GM19452 (cell line): ENCODE results near the gene TACR3.
"Not testable (repeated sequence)": the region's sequence is repeated elsewhere in the genome, so short reads cannot be mapped to it uniquely, and the experiment has no call there.

Experiments used
- ATAC-seq: cut with Tn5 transposase; IDR thresholded peaks from one replicate; pipeline ENCODE4 v1.9.1; 2021; ENCODE audit not compliant: unreplicated experiment

Gene TACR3

DNA sequence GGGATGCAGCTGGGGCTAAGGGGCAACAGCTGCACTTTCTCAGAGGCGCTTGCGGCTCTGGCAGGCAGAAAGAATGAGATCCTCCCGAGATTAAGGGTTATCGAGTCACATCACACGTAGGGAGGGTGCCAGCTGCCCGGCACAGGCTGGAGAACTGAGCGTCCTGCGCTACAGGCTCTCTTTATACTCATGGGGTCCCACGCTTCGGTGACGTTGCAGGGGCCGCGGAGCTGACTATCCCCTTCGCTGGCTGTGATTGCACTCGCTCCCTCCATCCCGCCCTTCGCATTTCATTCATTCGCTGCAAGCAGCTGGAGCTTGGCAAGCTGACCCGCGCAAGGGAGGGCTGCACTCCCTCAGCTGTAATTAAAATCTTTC lies at the start of gene TACR3:
TACR3 (minus strand) TSS at position 156 of the 378 bp plus-strand sequence. CDS start 310 bp downstream, outside the sequence.
- no peak for ATAC-seq

DNA sequence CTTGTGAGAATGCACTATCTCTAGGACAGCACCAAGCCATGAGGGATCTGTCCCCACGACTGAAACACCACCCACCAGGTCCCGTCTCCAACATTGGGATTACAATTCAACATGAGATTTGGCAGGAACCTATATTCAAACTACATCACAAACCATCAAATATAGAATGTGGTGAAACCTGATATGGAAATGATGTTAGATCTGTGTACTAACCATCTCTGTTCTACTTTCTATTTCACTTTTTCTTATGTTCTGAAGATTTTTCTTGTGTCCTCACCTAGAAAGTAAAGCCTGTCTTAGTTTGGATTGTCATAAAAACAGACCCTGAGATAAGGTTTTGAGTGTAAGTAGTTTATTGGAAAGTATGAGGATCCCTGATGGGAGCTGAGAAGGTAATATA lies 37.8 kb upstream of the TACR3 start:
- ATAC-seq = no peak

DNA sequence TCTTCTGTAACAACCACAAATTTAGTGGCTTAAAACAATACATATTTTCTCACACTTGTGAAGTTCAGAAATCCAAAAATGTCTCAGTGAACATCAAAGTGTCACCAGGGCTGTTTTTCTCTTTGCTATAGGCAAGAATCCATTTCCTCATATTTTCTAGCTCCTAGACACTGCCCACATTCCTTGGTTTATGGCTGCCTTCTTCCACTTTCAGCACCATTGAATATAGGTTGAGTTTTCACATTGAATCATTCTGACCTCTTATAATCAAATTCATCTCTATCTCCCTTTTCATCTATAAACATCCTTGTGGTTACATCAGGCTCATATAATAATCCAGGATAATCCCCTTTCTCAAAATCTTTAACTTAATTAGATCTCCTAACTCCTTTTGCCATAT lies 37.0 kb upstream of the TACR3 start:
- no peak for ATAC-seq

DNA sequence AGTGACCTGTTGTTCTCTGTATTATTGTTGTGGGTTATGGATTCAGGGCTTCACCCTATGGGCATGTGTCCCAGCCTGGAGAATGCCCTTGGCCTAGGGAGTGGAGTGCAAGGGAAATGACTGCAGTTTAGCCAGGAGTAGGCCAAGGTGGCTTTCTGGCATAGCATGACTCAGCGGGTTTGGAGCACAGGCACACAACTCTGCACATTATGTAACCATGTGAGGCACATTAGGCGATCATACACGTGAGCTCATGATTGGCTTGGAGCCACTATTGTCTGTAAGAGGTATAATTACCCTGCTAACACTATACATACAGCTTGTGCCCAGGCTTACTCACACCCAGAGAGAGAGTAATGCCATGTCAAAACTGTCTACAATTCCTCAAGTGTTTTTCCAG lies 35.1 kb upstream of the TACR3 start:
- no peak for ATAC-seq

DNA sequence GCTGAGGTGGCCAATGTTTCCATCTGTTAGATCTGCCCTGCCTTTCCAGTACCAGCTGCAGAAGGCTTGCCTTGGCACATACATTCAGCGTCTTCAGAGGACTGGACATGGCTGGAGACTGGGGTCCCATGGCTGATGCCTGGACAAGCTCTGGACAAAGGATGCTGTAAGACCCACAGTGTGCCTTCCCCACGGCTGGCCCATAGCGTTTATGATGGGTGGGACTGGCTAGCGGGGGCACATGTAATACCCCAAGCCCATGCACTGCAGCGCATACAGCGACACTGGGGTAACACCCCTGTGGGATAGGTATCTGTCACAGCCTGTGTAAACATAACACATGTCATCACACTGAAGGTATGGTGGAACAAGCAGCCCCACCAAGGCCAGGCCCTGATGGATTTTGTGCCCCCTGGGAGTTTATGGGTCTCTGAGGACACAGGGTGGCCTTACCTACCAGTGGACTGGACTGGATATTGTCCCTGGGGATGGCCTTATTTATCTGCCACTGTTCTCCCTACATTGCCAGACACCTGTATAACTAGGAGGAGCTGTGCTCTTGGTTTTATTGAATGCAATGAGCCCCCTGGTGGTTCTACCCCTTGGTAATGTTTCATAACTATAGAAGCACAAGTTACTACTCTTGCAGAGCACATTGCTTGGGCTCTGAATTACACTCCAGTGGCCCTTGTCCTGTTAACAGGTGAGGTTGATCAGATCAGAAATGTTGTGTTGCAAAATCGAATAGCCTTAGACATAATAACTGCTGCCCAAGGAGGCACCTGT lies 34.3 kb upstream of the TACR3 start:
- ATAC-seq = no peak

DNA sequence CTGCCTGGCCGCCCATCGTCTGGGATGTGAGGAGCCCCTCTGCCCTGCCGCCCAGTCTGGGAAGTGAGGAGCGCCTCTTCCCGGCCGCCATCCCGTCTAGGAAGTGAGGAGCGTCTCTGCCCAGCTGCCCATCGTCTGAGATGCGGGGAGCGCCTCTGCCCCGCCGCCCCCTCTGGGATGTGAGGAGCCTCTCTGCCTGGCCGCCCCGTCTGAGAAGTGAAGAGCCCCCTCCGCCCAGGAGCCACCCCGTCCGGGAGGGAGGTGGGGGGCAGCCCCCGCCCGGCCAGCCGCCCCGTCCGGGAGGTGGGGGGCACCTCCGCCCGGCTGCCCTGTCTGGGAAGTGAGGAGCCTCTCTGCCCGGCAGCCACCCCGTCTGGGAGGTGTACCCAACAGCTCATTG lies 3.4 kb upstream of the TACR3 start:
- not testable (repeated sequence) for ATAC-seq

DNA sequence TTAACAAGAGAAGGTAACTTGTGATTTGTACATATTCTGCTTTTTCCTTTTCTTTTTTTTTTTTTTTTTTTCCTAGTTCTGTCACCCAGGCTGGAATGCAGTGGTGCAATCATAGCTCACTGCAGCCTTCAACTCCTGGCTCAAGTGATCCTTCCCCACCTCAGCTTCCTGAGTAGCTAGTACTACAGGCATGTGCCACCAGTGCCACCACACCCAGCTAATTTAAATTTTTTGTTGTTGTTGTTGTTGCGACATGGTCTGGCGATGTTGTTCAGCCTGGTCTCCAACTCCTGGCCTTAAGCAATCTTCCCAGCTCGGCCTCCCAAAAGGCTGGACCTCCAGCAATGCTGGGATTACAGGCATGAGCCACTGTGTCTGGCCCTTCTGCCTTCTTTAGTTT lies 1.5 kb upstream of the TACR3 start:
- ATAC-seq = no peak

DNA sequence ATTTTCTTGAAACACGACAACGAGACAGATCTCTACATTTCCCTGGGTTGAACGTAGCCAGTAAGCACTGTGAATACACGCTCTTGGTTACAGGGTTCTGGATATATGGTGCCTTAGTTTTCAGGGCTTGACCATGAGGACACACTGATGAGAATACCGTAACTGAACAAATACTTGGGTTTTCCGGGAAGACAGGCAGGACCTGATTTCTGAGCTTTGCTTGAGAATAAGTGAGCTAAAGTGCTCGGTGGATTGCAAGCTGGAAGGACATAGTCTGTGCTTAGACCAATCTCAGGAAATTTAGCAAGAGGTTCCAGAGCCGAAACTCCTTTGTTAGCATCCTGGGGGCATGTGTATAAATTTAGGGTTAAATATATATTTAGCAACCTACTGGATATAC lies 876 bp upstream of the TACR3 start:
- ATAC-seq = no peak

DNA sequence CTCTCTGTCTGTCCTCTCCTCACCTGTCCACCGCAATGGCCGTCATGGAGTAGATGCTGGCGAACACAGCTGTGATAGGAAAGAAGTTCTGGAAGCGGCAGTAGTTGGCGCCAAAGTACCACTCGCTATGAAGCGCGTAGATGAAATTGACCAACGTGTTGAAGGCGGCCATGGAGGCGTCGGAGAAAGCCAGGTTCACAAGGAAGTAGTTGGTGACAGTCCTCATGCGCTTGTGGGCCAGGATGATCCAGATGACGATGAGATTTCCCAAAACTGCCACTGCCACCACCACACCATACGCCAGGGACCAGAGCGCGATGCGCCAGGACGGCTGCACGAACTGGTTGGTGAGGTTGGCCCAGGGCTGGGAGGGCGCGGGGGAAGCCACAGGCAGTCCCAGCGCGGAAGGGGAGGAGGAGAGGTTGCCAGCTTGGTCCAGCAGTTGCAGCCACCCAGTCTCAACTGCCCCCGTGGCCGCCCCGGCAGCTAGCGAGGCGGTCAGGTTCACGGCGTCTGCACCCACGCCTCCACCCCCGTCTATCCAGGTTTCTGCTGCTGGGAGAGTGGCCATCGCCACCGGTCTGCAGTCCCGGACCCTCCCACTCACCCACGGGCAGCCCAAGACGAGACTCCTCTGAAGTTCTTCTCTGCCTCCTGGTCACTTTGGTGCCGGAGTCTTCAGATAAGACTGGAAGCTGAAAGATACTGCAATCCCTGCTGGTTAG lies 518 bp downstream of the TACR3 start:
- ATAC-seq = no peak

- no peak for ATAC-seq
Measured at GRCh38 chr4:103692615-103693014, 27.2 kb downstream of the TACR3 start.

DNA sequence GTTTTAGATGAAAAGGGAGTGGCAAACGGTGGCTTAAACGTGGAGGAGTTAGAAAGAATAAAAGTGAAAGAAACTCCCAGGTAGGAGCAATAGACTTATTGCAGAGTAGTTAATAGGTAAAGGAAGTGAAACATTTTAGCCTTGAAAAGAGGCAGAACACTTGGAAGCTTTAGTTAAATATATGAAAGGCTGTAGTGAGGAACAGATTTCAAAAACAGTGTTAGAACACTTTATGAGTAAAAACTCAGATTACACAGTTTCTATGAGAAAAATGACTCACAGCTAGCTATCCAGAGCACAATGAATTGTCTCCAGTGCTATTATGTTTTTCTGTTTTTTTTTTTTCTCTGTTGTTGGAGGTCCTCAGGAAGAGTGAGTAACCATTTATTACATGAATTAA lies 45.8 kb downstream of the TACR3 start:
- no peak for ATAC-seq

- not testable (repeated sequence) for ATAC-seq
Measured at GRCh38 chr4:103666764-103667163, 53.0 kb downstream of the TACR3 start.

DNA sequence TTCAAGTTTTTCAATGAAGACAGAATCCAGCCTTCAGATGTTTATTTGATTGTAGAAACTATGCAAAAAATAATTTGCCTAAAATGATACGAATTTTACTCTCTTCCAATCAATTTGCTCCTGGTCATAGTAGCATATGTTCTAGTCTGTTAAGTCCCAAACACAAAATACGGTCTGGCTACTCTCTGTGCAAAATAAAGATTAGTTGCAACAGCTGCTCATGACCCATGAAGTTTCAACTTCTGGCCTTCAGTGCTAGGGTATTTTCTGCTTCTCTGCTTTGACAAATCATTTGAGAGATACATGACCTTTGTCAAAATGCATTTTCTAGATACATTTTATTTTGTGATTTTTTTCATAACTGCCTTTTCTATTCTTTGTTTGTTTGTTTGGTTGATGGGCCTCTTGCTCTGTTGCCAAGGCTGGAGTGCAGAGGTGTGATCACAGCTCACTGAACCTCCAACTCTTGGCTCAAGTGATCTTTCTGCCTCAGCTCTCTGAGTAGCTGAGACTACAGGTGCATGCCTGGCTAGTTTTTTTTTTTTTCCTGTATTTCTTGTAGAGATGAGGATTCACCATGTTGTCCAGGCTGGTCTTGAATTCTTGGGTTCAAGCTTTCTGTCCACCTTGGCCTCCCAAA lies 55.2 kb downstream of the TACR3 start:
- ATAC-seq = no peak

DNA sequence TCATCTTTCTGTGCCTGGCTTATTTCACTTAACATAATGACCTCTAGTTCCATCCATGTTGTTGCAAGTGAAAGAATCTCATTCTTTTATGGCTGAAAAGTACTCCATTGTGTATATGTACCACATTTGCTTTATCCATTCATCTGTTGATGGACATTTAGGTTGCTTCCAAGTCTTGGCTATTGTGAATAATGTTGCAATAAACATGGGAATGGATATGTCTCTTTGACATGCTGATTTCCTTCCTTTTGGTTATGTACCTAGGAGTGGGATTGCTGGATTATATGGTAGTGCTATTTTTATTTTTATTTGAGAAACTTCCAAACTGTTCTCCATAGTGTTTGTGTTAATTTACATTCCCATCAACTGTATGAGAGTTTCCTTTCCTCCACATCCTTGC lies 71.2 kb downstream of the TACR3 start:
- no peak for ATAC-seq

GRCh38 chr4:103645991-103646390 lies 73.8 kb downstream of the TACR3 start:
- no peak for ATAC-seq

DNA sequence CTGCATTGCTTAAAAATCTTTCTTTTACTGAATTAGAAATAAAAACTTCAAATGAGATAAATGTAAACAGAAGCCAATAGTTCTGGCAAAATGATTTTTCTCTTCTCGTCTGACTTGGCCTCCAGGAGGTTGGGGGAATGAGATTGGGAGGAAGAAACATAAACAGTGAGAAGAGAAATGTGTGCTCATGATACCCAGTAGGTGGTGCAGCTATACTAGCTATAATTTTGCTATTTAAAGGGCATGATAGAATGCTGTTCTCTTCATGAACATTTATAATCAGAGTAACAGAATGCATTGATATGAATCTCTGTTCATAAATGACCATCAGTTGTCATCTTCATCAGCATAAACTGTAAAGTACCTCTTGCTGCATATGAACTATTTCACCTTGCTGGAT lies 85.5 kb downstream of the TACR3 start:
- no peak for ATAC-seq

GRCh38 chr4:103626296-103626695 lies 93.5 kb downstream of the TACR3 start:
- ATAC-seq = no peak

DNA sequence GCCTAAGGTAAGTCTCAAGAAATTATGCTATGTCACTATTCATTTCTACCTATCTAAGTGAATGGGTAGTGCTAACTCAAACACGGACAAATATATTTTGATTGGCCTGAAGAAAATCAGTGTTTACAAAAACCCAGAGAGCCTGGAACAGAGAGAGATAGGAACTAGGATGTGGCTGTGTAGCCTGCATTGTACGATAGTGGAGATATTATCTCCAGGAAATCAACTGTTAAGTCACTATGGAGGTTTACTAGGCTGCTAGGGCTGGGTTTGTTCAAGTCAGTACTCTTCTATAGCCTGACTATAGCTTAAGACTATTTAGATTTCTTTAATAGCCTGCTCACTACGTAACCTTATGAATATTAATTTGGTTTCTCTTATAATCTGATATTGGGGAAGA lies 127.9 kb downstream of the TACR3 start:
- ATAC-seq = no peak

- ATAC-seq = no peak
Measured at GRCh38 chr4:103567591-103567990, 152.2 kb downstream of the TACR3 start.

- not testable (repeated sequence) for ATAC-seq
Measured at GRCh38 chr4:103559178-103559577, 160.6 kb downstream of the TACR3 start.
